Parathyroid adenoma (tissue), 2 donors: ENCODE data around the gene TNS3.

ENCODE experiments used
- H2AFZ ChIP-seq: fragments of 300-600 bp; sonication (generic); one replicate; pipeline ENCODE4 v1.7.0; 2017; ENCODE audit warnings: antibody characterized with exemption, mild to moderate bottlenecking
- H3K27ac ChIP-seq: fragments of 300-600 bp; sonication (generic); one replicate; pipeline ENCODE4 v1.7.0; 2017
- H3K27me3 ChIP-seq: fragments of 300-600 bp; sonication (generic); one replicate; pipeline ENCODE4 v1.7.0; 2017; ENCODE audit warnings: low read length; ENCODE audit not compliant: control insufficient read depth, insufficient read depth
- H3K36me3 ChIP-seq: fragments of 300-600 bp; sonication (generic); one replicate; pipeline ENCODE4 v1.7.0; 2017; ENCODE audit warnings: low read length; ENCODE audit not compliant: control insufficient read depth, insufficient read depth
- H3K4me1 ChIP-seq: fragments of 300-600 bp; sonication (generic); one replicate; pipeline ENCODE4 v1.7.0; 2017; ENCODE audit warnings: control low read depth
- H3K4me2 ChIP-seq: fragments of 300-600 bp; sonication (generic); one replicate; pipeline ENCODE4 v1.7.0; 2017; ENCODE audit warnings: low read length
- H3K4me3 ChIP-seq: fragments of 300-600 bp; sonication (generic); one replicate; pipeline ENCODE4 v1.7.0; 2017; ENCODE audit warnings: low read depth, low read length
- H3K79me2 ChIP-seq: fragments of 300-600 bp; sonication (generic); one replicate; pipeline ENCODE4 v1.7.0; 2017; ENCODE audit warnings: control low read depth
- H3K9ac ChIP-seq: fragments of 300-600 bp; sonication (generic); one replicate; pipeline ENCODE4 v1.7.0; 2017; ENCODE audit warnings: mild to moderate bottlenecking
- H3K9me3 ChIP-seq: fragments of 300-600 bp; sonication (generic); one replicate; pipeline ENCODE4 v1.7.0; 2017; ENCODE audit warnings: low read length; ENCODE audit not compliant: control insufficient read depth
- CTCF ChIP-seq: fragments of 300-600 bp; sonication (generic); IDR thresholded peaks from one replicate; pipeline ENCODE4 v1.7.0; 2017; ENCODE audit warnings: antibody characterized with exemption, mild to moderate bottlenecking
- donor health status: primary hyperparathyroidism.

The TNS3 gene

GRCh38 chr7:47602272-47603004, 20.5 kb upstream of the TNS3 start:
- Histone ChIP-seq H3K4me2 (no peak overlapping the region), H3K27me3 (no peaks in the 10 kb centered on the region), H3K9me3 (no peaks in the 10 kb centered on the region), H3K79me2 (no peaks in the 10 kb centered on the region), H3K9ac (no peak overlapping the region), H3K4me1 (peaks cover 5% of the 10 kb centered on the region), H3K27ac (no peak overlapping the region), H2AFZ (no peak overlapping the region), H3K4me3 (no peak overlapping the region), H3K36me3 (no peaks in the 10 kb centered on the region)
- no peak for TF ChIP-seq CTCF

DNA sequence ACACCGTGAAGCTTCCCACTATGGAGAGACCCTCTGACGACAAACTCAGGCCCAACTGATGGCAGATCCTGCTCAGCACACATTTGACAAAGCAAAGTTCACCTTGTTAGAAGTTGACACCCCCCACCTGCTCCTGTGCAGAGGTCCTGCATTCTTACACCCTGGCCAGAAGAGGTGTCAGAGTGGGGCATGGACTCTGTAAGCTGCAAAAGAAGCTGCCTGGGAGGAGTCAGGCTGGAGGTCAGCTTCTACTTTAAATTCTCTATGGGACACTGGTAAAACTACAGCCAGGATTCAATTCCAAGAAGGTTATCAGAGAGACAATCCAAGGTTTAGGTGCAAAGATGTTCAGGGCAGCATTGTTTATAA, 20.0 kb upstream of the TNS3 start:
- Histone ChIP-seq H3K9me3 (no peaks in the 10 kb centered on the region), H3K27ac (no peak overlapping the region), H3K79me2 (no peaks in the 10 kb centered on the region), H3K27me3 (no peaks in the 10 kb centered on the region), H3K4me2 (no peak overlapping the region), H3K36me3 (no peaks in the 10 kb centered on the region), H3K4me1 (peaks cover 5% of the 10 kb centered on the region), H3K4me3 (no peak overlapping the region), H3K9ac (no peak overlapping the region), H2AFZ (no peak overlapping the region)
- TF ChIP-seq CTCF = no peak

DNA sequence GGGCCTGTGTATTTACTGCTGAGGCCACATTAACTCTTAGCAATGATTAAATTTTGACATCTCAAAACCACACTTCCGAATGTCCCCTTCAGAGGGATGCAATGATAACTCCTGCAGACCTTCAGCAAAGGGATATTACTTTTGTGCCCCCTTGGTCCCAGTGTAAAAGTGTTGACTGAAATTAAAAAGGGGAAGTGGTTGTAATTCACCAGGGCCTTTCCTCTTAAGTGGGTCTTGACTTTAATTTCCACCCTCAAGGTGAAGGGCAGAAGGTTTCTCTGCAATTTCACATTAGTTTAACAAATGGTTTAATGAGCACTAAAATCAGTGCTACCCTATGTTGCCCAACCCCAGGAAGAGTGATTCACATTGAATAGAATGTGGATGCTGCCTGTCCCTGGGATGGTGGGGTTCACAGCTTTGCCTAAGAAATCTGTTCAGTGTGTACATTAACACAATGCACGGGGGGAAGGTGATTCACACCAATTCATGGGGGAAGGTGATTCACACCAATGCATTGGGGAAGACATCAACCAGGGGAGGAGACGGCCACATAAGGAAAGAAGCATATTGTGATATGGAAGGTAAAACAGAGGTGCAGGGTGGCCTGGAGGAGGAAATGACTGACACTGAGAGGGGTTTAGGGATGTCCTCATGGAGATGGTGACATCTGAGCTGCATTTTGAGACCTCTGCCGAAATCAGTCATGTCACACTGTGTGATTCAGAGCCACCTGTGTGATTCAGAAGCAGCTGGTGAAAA, 19.4 kb upstream of the TNS3 start:
- Histone ChIP-seq H3K4me2 (no peak overlapping the region), H3K4me1 (peaks cover 5% of the 10 kb centered on the region), H3K9me3 (no peaks in the 10 kb centered on the region), H3K27ac (no peak overlapping the region), H2AFZ (peak overlapping the region; percentile 33), H3K36me3 (no peaks in the 10 kb centered on the region), H3K9ac (no peak overlapping the region), H3K79me2 (no peaks in the 10 kb centered on the region), H3K27me3 (no peaks in the 10 kb centered on the region), H3K4me3 (no peak overlapping the region)
- TF ChIP-seq CTCF = no peak

DNA sequence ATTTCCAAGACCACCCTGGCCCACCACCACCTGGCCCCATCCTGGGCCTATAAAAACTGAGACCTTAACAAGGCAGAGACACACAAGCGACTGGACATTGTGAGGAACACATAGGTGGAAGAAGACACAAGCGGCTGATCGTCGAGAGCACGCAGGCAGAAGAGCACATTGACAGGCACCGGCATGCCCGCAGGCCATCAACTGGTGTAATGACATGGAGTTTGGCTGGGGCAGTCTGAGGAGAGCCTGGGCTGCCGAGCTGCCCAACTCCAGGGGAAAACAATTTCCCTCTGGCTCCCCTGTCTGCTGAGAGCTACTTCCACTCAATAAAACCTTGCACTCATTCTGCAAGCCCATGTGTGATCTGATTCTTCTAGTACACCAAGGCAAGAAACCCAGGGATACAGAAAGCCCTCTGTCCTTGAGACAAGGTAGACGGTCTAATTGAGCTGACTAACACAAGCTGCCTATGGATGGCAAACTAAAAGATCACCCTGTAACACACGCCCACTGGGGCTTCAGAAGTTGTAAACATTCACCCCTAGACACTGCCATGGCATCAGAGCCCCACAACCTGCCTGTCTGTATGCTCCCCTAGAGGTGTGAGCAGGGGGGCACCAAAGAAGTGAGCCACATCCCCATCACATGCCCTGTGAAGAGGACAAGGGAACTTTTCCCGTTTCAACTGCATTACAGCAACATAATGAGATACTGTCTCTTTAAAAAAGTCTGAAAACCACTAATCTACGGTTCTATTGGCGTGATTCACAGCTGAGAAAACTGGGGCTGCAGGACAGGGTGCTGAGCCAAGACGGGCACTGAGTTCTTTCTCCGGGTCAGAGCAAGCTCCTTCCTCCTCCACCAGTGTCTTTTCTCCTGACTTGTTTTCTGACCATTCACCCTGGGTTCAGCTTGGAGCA, 18.5 kb upstream of the TNS3 start:
- Histone ChIP-seq H3K36me3 (no peaks in the 10 kb centered on the region), H3K27me3 (no peaks in the 10 kb centered on the region), H3K9ac (no peak overlapping the region), H3K27ac (no peak overlapping the region), H2AFZ (peak overlapping the region; percentile 33), H3K4me2 (no peak overlapping the region), H3K9me3 (no peaks in the 10 kb centered on the region), H3K4me3 (no peak overlapping the region), H3K4me1 (peaks cover 5% of the 10 kb centered on the region), H3K79me2 (no peaks in the 10 kb centered on the region)
- no peak for TF ChIP-seq CTCF
